NCI-H146 (cell line): ENCODE measurements around the gene GPC3.

Experiments
- DNase-seq: peaks from one replicate; lab custom pipeline; 2025; lab: John Stamatoyannopoulos, UW

Gene GPC3

GRCh38 chrX:133601116-133601515, 384.3 kb downstream of the GPC3 start:
- no peak for DNase-seq

- no peak for DNase-seq
Measured at GRCh38 chrX:133600536-133600935, 384.9 kb downstream of the GPC3 start.

GRCh38 chrX:133598601-133599335, 386.6 kb downstream of the GPC3 start:
- no peak for DNase-seq

GRCh38 chrX:133594156-133594555, 391.2 kb downstream of the GPC3 start:
- no peak for DNase-seq

- no peak for DNase-seq
Measured at GRCh38 chrX:133593531-133593930, 391.9 kb downstream of the GPC3 start.

GRCh38 chrX:133590703-133591505, 394.5 kb downstream of the GPC3 start:
- DNase-seq: no peak

- no peak for DNase-seq
Measured at GRCh38 chrX:133588827-133589226, 396.6 kb downstream of the GPC3 start.

- DNase-seq: no peak
Measured at GRCh38 chrX:133587818-133588217, 397.6 kb downstream of the GPC3 start.

GRCh38 chrX:133587071-133587470, 398.3 kb downstream of the GPC3 start:
- no peak for DNase-seq

- no peak for DNase-seq
Measured at GRCh38 chrX:133586443-133586842, 399.0 kb downstream of the GPC3 start.

GRCh38 chrX:133583825-133584224, 401.6 kb downstream of the GPC3 start:
- DNase-seq: no peak

- no peak for DNase-seq
Measured at GRCh38 chrX:133580625-133581024, 404.8 kb downstream of the GPC3 start.

GRCh38 chrX:133579631-133580030, 405.8 kb downstream of the GPC3 start:
- DNase-seq: no peak

GRCh38 chrX:133576876-133577275, 408.5 kb downstream of the GPC3 start:
- no peak for DNase-seq

GRCh38 chrX:133575501-133576136, 409.8 kb downstream of the GPC3 start:
- no peak for DNase-seq

- no peak for DNase-seq
Measured at GRCh38 chrX:133574716-133575115, 410.7 kb downstream of the GPC3 start.

GRCh38 chrX:133570549-133570948, 414.8 kb downstream of the GPC3 start:
- DNase-seq: no peak

- DNase-seq: no peak
Measured at GRCh38 chrX:133569217-133569616, 416.2 kb downstream of the GPC3 start.

- no peak for DNase-seq
Measured at GRCh38 chrX:133568109-133568508, 417.3 kb downstream of the GPC3 start.

GRCh38 chrX:133566876-133567275, 418.5 kb downstream of the GPC3 start:
- DNase-seq: no peak

GRCh38 chrX:133563705-133564104, 421.7 kb downstream of the GPC3 start:
- no peak for DNase-seq

GRCh38 chrX:133561251-133561650, 424.1 kb downstream of the GPC3 start:
- no peak for DNase-seq

- no peak for DNase-seq
Measured at GRCh38 chrX:133559909-133560308, 425.5 kb downstream of the GPC3 start.
